Measurements from ENCODE around the gene C1D. TPM values are rescaled to one million over a fixed set of nuclear protein-coding genes. Genes with fewer than 3 reads are reported as not detected.

The C1D gene
- total and polyA plus RNA-seq, 2 experiments from 2014 or later = 30.1 to 39.7 TPM

Other genes with a start within 250 kb of the C1D start
- gene PNO1, start 94.9 kb upstream of the C1D start, total RNA-seq (2014; rRNA removed; shearing (Covaris generic)) = 31.1 and 34.6 TPM in 2 replicates
- 39.4 and 43.7 TPM in 2 replicates for gene PNO1, start 94.9 kb upstream of the C1D start, polyA plus RNA-seq (2016; fragmentation: Nextera tagmentation; extraction: Ambion mirVana)
- 49.6 and 52.7 TPM in 2 replicates for gene PPP3R1, start 189.5 kb upstream of the C1D start, total RNA-seq (2014; rRNA removed; shearing (Covaris generic))
- 7.9 and 9.0 TPM in 2 replicates for gene PPP3R1, start 189.5 kb upstream of the C1D start, polyA plus RNA-seq (2016; fragmentation: Nextera tagmentation; extraction: Ambion mirVana)

Measured in GM23338 (cell line).